Testis (tissue), 2 donors: ENCODE measurements around the gene DOCK6.

Source experiments
- CTCF ChIP-seq, 3 experiments: fragments of 450-650 bp in 2 of 3; fragments of 200-600 bp in 1 of 3; sonication (generic) in 1 of 3; IDR thresholded peaks; one replicate each; pipeline ENCODE4 v1.5.1; 2016 to 2019; ENCODE audit warnings: antibody characterized with exemption in 3 of 3, mild to moderate bottlenecking in 2 of 3, moderate library complexity in 1 of 3
- POLR2A ChIP-seq: fragments of 450-650 bp; IDR thresholded peaks from one replicate; pipeline ENCODE4 v1.6.1; 2017; ENCODE audit warnings: antibody characterized with exemption, mild to moderate bottlenecking, moderate library complexity

- TF ChIP-seq POLR2A, result no peak
- TF ChIP-seq CTCF (IDR thresholded peaks at IDR 0.05), result no peak
These were observed 70.4 kb downstream of the DOCK6 start for GRCh38 chr19:11191934-11192333.
